ENCODE measurements around the gene STAB1. TPM values are rescaled to one million over a fixed set of nuclear protein-coding genes. Genes with fewer than 3 reads are reported as not detected.

Gene STAB1
- total RNA-seq, 3 donors from 2014 or later: 47.7 to 149 (median 55.4) TPM

- Histone ChIP-seq H3K36me3 (no peaks in the 10 kb centered on the region), H3K9me3 (no peaks in the 10 kb centered on the region), H3K4me3 (no peak overlapping the region), H3K27ac (no peak overlapping the region), H3K27me3 (no peaks in the 10 kb centered on the region), H3K4me1 (peaks cover 0 to 8% of the 10 kb centered on the region in 2 donors)
- TF ChIP-seq POLR2AphosphoS5 (IDR thresholded peaks at IDR 0.05): no peak
- TF ChIP-seq CTCF (IDR thresholded peaks at IDR 0.05): no peak
- no peak for TF ChIP-seq POLR2A (IDR thresholded peaks at IDR 0.05)
- DNase-seq (ENCODE audit: low spot score in 2 of 2): no peak
- intact Hi-C loops (cut with DNase I; ENCODE audit: low total_unique reads): no loop called here
Observed at GRCh38 chr3:52461874-52462273, 33.3 kb upstream of the STAB1 start.

DNA sequence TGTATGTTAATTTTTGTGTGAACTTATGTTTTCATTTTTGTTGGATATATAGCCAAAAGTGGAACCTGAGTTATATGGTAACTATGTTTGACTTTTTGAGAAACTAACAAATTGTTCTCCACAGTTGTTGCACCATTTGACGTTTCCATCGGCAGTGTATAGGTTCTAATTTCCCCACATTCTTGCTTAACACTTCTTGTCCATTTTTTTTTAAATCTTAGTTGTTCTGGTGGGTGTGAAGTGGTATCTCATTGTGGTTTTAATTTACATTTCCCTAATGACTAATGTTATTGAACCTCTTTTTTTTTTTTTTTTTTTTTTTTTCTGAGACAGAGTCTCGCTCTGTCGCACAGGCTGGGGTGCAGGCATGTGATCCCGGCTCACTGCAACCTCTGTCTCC, 31.7 kb upstream of the STAB1 start:
- TF ChIP-seq POLR2A (IDR thresholded peaks at IDR 0.05): no peak
- no peak for TF ChIP-seq POLR2AphosphoS5 (IDR thresholded peaks at IDR 0.05)
- no peak for TF ChIP-seq CTCF (IDR thresholded peaks at IDR 0.05)
- no peak for DNase-seq (ENCODE audit: low spot score in 2 of 2)
- no peak overlapping the region for H3K4me3 ChIP-seq
- intact Hi-C loops (cut with DNase I; ENCODE audit: low total_unique reads): no loop called here
- H3K9me3 ChIP-seq: no peaks in the 10 kb centered on the region
- no peaks in the 10 kb centered on the region for H3K36me3 ChIP-seq
- H3K4me1 ChIP-seq: no peaks in the 10 kb centered on the region
- no peaks in the 10 kb centered on the region for H3K27me3 ChIP-seq
- no peak overlapping the region for H3K27ac ChIP-seq

DNA sequence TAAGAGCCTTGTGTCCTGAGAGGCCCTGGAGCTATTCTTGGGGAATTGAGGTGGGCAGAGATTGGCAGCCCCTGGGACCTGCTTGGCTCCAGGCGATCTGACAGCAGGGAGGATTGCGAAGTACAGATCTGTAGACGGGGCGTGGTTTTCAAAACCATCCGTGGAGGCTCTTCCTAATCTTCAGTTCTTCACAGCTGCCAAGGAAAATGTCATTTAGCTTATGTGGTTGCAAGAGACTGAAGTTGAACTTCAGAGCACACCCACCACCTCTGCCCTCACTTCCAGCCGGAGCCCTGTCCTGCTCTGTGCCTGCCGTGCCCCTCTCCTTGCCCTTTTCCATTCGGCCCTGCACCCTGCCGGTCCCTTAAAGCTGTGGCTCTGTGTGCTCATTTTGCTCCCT, 26.8 kb upstream of the STAB1 start:
- H3K4me1 ChIP-seq: peaks cover 0 to 8% of the 10 kb centered on the region in 2 donors
- no peaks in the 10 kb centered on the region for H3K9me3 ChIP-seq
- no peak for DNase-seq (ENCODE audit: low spot score in 2 of 2)
- intact Hi-C loops (cut with DNase I; ENCODE audit: low total_unique reads): no loop called here
- H3K27me3 ChIP-seq: no peaks in the 10 kb centered on the region
- peak overlapping the region in 1 of 3 donors; percentile 22 for H3K4me3 ChIP-seq
- no peak overlapping the region for H3K27ac ChIP-seq
- TF ChIP-seq POLR2A (IDR thresholded peaks at IDR 0.05): no peak
- TF ChIP-seq CTCF (IDR thresholded peaks at IDR 0.05): no peak
- TF ChIP-seq POLR2AphosphoS5 (IDR thresholded peaks at IDR 0.05): no peak
- H3K36me3 ChIP-seq: no peaks in the 10 kb centered on the region

- H3K4me1 ChIP-seq: peaks cover 0 to 8% of the 10 kb centered on the region in 2 donors
- H3K9me3 ChIP-seq: no peaks in the 10 kb centered on the region
- no peak overlapping the region for H3K4me3 ChIP-seq
- TF ChIP-seq POLR2A (IDR thresholded peaks at IDR 0.05) (no peak), POLR2AphosphoS5 (IDR thresholded peaks at IDR 0.05) (no peak)
- no peaks in the 10 kb centered on the region for H3K36me3 ChIP-seq
- H3K27ac ChIP-seq: no peak overlapping the region
- DNase-seq (ENCODE audit: low spot score in 2 of 2): no peak
- intact Hi-C loops (cut with DNase I; ENCODE audit: low total_unique reads): no loop called here
- H3K27me3 ChIP-seq: no peaks in the 10 kb centered on the region
Observed at GRCh38 chr3:52469001-52469400, 26.1 kb upstream of the STAB1 start.

- intact Hi-C loops (cut with DNase I; ENCODE audit: low total_unique reads): loop anchor here (10.0 kb wide), 1 partner anchor 64 kb away; the partner anchor contains the start of genes NT5DC2 and UQCC5
- DNase-seq (ENCODE audit: low spot score in 2 of 2): no peak
- H3K4me1 ChIP-seq: peaks cover 0 to 8% of the 10 kb centered on the region in 2 donors
Observed at GRCh38 chr3:52470920-52471319, 24.2 kb upstream of the STAB1 start.

More at GRCh38 chr3:52470920-52471319, 24.2 kb upstream of the STAB1 start:
- TF ChIP-seq POLR2A (IDR thresholded peaks at IDR 0.05): no peak
- TF ChIP-seq CTCF (IDR thresholded peaks at IDR 0.05): no peak
- no peak for TF ChIP-seq POLR2AphosphoS5 (IDR thresholded peaks at IDR 0.05)
- Histone ChIP-seq H3K27ac (peak overlapping the region; percentile 29 to 78), H3K9me3 (no peaks in the 10 kb centered on the region), H3K27me3 (no peaks in the 10 kb centered on the region), H3K36me3 (no peaks in the 10 kb centered on the region), H3K4me3 (no peak overlapping the region)

Measured in breast epithelium (tissue), 4 donors.